Measurements from ENCODE around the gene CADPS2. TPM values are rescaled to one million over a fixed set of nuclear protein-coding genes. Genes with fewer than 3 reads are reported as not detected.

The CADPS2 gene
- total RNA-seq, 1 donor from 2014 or later, result 0.22 TPM

GRCh38 chr7:122689346-122690109 lies 196.7 kb downstream of the CADPS2 start:
- Mint-ChIP-seq H3K27me3 (ENCODE audit: unreplicated experiment) (peaks cover 5% of the 10 kb centered on the region), H3K36me3 (ENCODE audit: unreplicated experiment) (peaks cover 7% of the 10 kb centered on the region), H3K27ac (ENCODE audit: unreplicated experiment) (no peak overlapping the region), H3K4me1 (ENCODE audit: low read depth, unreplicated experiment) (peaks cover 5% of the 10 kb centered on the region), H3K9me3 (ENCODE audit: unreplicated experiment) (peaks cover 5% of the 10 kb centered on the region), H3K4me3 (ENCODE audit: unreplicated experiment) (no peak overlapping the region)
- no peak for DNase-seq
- TF ChIP-seq CTCF (IDR thresholded peaks at IDR 0.05; ENCODE audit: partially characterized antibody, unreplicated experiment), result no peak

GRCh38 chr7:122688400-122688998 lies 197.8 kb downstream of the CADPS2 start:
- DNase-seq, result no peak
- Mint-ChIP-seq H3K27ac (ENCODE audit: unreplicated experiment) (no peak overlapping the region), H3K27me3 (ENCODE audit: unreplicated experiment) (peaks cover 5% of the 10 kb centered on the region), H3K36me3 (ENCODE audit: unreplicated experiment) (peaks cover 7% of the 10 kb centered on the region), H3K4me1 (ENCODE audit: low read depth, unreplicated experiment) (no peaks in the 10 kb centered on the region), H3K9me3 (ENCODE audit: unreplicated experiment) (peaks cover 5% of the 10 kb centered on the region), H3K4me3 (ENCODE audit: unreplicated experiment) (no peak overlapping the region)
- TF ChIP-seq CTCF (IDR thresholded peaks at IDR 0.05; ENCODE audit: partially characterized antibody, unreplicated experiment), result no peak

GRCh38 chr7:122686360-122686878 lies 199.8 kb downstream of the CADPS2 start:
- no peaks in the 10 kb centered on the region for H3K4me1 Mint-ChIP-seq (ENCODE audit: low read depth, unreplicated experiment)
- H3K27me3 Mint-ChIP-seq (ENCODE audit: unreplicated experiment), result peaks cover 5% of the 10 kb centered on the region
- no peak for TF ChIP-seq CTCF (IDR thresholded peaks at IDR 0.05; ENCODE audit: partially characterized antibody, unreplicated experiment)
- H3K27ac Mint-ChIP-seq (ENCODE audit: unreplicated experiment), result no peak overlapping the region
- DNase-seq, result no peak
- no peaks in the 10 kb centered on the region for H3K36me3 Mint-ChIP-seq (ENCODE audit: unreplicated experiment)
- no peaks in the 10 kb centered on the region for H3K9me3 Mint-ChIP-seq (ENCODE audit: unreplicated experiment)
- no peak overlapping the region for H3K4me3 Mint-ChIP-seq (ENCODE audit: unreplicated experiment)

- H3K27me3 Mint-ChIP-seq (ENCODE audit: unreplicated experiment), result peaks cover 5% of the 10 kb centered on the region
- no peaks in the 10 kb centered on the region for H3K9me3 Mint-ChIP-seq (ENCODE audit: unreplicated experiment)
- H3K27ac Mint-ChIP-seq (ENCODE audit: unreplicated experiment), result no peak overlapping the region
- H3K4me1 Mint-ChIP-seq (ENCODE audit: low read depth, unreplicated experiment), result no peaks in the 10 kb centered on the region
- H3K36me3 Mint-ChIP-seq (ENCODE audit: unreplicated experiment), result no peaks in the 10 kb centered on the region
- no peak for DNase-seq
- TF ChIP-seq CTCF (IDR thresholded peaks at IDR 0.05; ENCODE audit: partially characterized antibody, unreplicated experiment), result no peak
- H3K4me3 Mint-ChIP-seq (ENCODE audit: unreplicated experiment), result no peak overlapping the region
These were observed 201.8 kb downstream of the CADPS2 start for GRCh38 chr7:122684504-122684903.
